Lower leg skin (tissue), 3 donors: Measurements from ENCODE around the gene UNC5A.

Experiments
- POLR2A ChIP-seq, 2 donors: fragments of 450-650 bp; IDR thresholded peaks; one replicate each; pipeline ENCODE4 v1.6.1; 2016 to 2017; ENCODE audit warnings: antibody characterized with exemption in 2 of 2, mild to moderate bottlenecking in 1 of 2, moderate library complexity in 1 of 2
- TF ChIP-seq, protein P1 (sequence below), 3 donors: fragments of 450-650 bp; IDR thresholded peaks; one replicate each; pipeline ENCODE4 v1.5.1; 2016; ENCODE audit warnings: antibody characterized with exemption in 3 of 3, mild to moderate bottlenecking in 3 of 3, moderate library complexity in 2 of 3

DNA sequence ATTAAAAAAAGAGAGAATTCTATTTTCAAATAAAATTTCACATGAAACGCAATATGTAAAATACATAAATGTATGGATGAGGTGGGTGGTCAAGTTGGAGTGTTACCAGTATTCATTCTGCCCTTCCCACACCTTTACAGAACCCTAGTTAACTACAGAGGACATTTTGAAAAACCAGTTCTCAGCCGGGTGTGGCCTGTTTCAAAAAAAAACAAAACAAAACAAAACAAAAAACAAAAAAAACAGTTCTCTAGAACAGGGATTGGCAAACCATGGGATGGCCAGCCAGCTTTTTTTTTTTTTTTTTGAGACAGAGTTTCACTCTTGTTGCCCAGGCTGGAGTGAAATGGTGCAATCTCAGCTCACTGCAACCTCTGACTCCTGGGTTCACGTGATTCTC is 117.2 kb downstream of the UNC5A start:
- TF ChIP-seq, protein P1, sequence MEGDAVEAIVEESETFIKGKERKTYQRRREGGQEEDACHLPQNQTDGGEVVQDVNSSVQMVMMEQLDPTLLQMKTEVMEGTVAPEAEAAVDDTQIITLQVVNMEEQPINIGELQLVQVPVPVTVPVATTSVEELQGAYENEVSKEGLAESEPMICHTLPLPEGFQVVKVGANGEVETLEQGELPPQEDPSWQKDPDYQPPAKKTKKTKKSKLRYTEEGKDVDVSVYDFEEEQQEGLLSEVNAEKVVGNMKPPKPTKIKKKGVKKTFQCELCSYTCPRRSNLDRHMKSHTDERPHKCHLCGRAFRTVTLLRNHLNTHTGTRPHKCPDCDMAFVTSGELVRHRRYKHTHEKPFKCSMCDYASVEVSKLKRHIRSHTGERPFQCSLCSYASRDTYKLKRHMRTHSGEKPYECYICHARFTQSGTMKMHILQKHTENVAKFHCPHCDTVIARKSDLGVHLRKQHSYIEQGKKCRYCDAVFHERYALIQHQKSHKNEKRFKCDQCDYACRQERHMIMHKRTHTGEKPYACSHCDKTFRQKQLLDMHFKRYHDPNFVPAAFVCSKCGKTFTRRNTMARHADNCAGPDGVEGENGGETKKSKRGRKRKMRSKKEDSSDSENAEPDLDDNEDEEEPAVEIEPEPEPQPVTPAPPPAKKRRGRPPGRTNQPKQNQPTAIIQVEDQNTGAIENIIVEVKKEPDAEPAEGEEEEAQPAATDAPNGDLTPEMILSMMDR (IDR thresholded peaks at IDR 0.05) = no peak
- no peak for TF ChIP-seq POLR2A (IDR thresholded peaks at IDR 0.05)
